Measurements from ENCODE around the gene FTO. TPM values are rescaled to one million over a fixed set of nuclear protein-coding genes. Genes with fewer than 3 reads are reported as not detected.

Gene FTO
- total and polyA plus RNA-seq, 2 experiments from 2014 or later: 46.8 to 77.7 TPM

DNA sequence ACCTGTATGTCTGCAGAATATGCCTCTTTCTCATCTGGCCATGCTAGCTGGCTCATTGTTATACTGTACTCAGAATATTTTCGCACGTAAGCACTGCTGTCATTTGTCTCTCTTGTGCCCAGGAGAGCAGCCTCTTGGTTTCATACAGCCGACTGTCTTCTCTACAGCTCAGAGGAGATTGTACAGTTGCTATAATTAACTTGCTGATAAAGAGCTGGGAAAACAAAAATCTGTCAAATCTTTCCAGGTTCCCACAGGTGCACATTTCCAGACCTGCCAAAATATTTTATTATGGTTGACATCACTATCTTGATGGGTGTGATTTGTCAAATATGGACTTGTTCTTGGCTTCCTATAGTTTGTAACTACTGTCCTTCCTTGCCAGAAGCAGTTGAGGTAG lies 122.7 kb downstream of the FTO start:
- Histone ChIP-seq H4K20me1 (ENCODE audit: insufficient read depth, poor library complexity, severe bottlenecking) (no peaks in the 10 kb centered on the region), H3K27ac (no peak overlapping the region), H3K36me3 (replicated peaks; ENCODE audit: insufficient read depth, low read depth) (no peaks in the 10 kb centered on the region), H3K79me2 (peaks cover 8% of the 10 kb centered on the region), H3K9me2 (replicated peaks; ENCODE audit: insufficient read depth) (no peaks in the 10 kb centered on the region), H3K9me3 (ENCODE audit: low read depth) (no peaks in the 10 kb centered on the region), H3K4me1 (ENCODE audit: insufficient read depth) (no peaks in the 10 kb centered on the region), H3K27me3 (no peaks in the 10 kb centered on the region), H3K4me2 (no peak overlapping the region), H3K4me3 (no peak overlapping the region), H2AFZ (no peak overlapping the region)
- TF ChIP-seq EZH2 (IDR thresholded peaks at IDR 0.05; ENCODE audit: borderline replicate concordance) (no peak), CTCF (IDR thresholded peaks at IDR 0.05; ENCODE audit: poor library complexity) (no peak), EZH2phosphoT487 (IDR thresholded peaks at IDR 0.05; ENCODE audit: low read depth, severe bottlenecking, unreplicated experiment) (no peak)
- no peak for DNase-seq (ENCODE audit: low spot score)
- 59% methylated on average over 3 of the region's 3 CpGs for WGBS (ENCODE audit: low lambda C conversion rate, missing lambda C conversion rate)

- no peak for TF ChIP-seq EZH2 (IDR thresholded peaks at IDR 0.05; ENCODE audit: borderline replicate concordance)
- TF ChIP-seq CTCF (IDR thresholded peaks at IDR 0.05; ENCODE audit: poor library complexity): no peak
- no peak for TF ChIP-seq EZH2phosphoT487 (IDR thresholded peaks at IDR 0.05; ENCODE audit: low read depth, severe bottlenecking, unreplicated experiment)
- Histone ChIP-seq H3K79me2 (peaks cover 3% of the 10 kb centered on the region), H3K9me2 (replicated peaks; ENCODE audit: insufficient read depth) (no peaks in the 10 kb centered on the region), H3K27ac (no peak overlapping the region), H3K4me1 (ENCODE audit: insufficient read depth) (no peaks in the 10 kb centered on the region), H2AFZ (no peak overlapping the region), H3K4me3 (no peak overlapping the region), H3K4me2 (no peak overlapping the region), H3K9me3 (ENCODE audit: low read depth) (no peaks in the 10 kb centered on the region), H3K27me3 (no peaks in the 10 kb centered on the region), H3K36me3 (replicated peaks; ENCODE audit: insufficient read depth, low read depth) (no peaks in the 10 kb centered on the region), H4K20me1 (ENCODE audit: insufficient read depth, poor library complexity, severe bottlenecking) (no peaks in the 10 kb centered on the region)
- DNase-seq (ENCODE audit: low spot score): no peak
- WGBS (ENCODE audit: low lambda C conversion rate, missing lambda C conversion rate): 68% methylated on average over 5 of the region's 5 CpGs
These were observed 123.8 kb downstream of the FTO start for GRCh38 chr16:53827741-53828140.

GRCh38 chr16:53829186-53829747 lies 125.3 kb downstream of the FTO start:
- no peak overlapping the region for H3K4me3 ChIP-seq
- no peaks in the 10 kb centered on the region for H3K36me3 ChIP-seq (replicated peaks; ENCODE audit: insufficient read depth, low read depth)
- no peaks in the 10 kb centered on the region for H3K4me1 ChIP-seq (ENCODE audit: insufficient read depth)
- no peaks in the 10 kb centered on the region for H3K9me2 ChIP-seq (replicated peaks; ENCODE audit: insufficient read depth)
- 74% methylated on average over 3 of the region's 3 CpGs for WGBS (ENCODE audit: low lambda C conversion rate, missing lambda C conversion rate)
- TF ChIP-seq EZH2 (IDR thresholded peaks at IDR 0.05; ENCODE audit: borderline replicate concordance) (no peak), EZH2phosphoT487 (IDR thresholded peaks at IDR 0.05; ENCODE audit: low read depth, severe bottlenecking, unreplicated experiment) (no peak), CTCF (IDR thresholded peaks at IDR 0.05; ENCODE audit: poor library complexity) (no peak)
- H4K20me1 ChIP-seq (ENCODE audit: insufficient read depth, poor library complexity, severe bottlenecking): no peaks in the 10 kb centered on the region
- no peak overlapping the region for H2AFZ ChIP-seq
- peaks cover 5% of the 10 kb centered on the region for H3K79me2 ChIP-seq
- no peak for DNase-seq (ENCODE audit: low spot score)
- no peaks in the 10 kb centered on the region for H3K27me3 ChIP-seq
- H3K4me2 ChIP-seq: no peak overlapping the region
- H3K9me3 ChIP-seq (ENCODE audit: low read depth): no peaks in the 10 kb centered on the region
- H3K27ac ChIP-seq: no peak overlapping the region

All from hepatocyte (in vitro differentiated cells).